Medulla oblongata (tissue), 1 donor: ENCODE data around the gene CRB1.

ENCODE experiments used
- DNase-seq: peaks from one replicate; pipeline ENCODE4 v3.0.0-alpha.2; 2015; ENCODE audit errors: extremely low spot score

CRB1 gene

DNA sequence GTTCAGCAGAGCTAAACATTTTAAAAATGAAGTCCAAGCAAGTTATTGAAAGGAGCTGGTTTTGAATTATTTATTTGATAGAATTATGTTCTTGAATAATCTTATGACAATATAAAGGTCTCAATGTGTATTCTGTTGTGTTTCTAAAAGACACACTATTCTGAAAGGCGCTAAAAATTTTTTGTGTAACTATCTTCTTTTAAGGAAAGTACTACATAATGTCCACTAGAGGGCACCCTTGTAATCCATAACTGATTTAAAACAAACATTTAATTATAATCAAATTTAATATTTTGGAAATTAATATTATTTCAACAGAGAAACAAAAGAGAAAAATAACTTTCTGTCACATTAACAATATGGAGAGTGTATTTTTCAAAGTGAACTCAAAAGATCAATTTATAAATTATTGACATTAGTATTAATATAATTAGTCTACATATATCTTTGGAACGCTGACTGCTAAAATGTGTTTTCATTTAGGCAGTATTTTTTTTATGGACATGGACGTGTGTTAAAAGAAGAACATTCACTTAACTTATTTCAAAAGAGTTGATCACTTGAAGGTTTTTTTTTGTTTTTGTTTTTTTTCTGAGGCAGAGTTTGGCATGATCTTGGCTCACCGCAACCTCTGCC is 258.8 kb downstream of the CRB1 start:
- peak; percentile 32 for DNase-seq
